ENCODE measurements around the gene FPR2.
"Not testable (repeated sequence)": the region's sequence is repeated elsewhere in the genome, so short reads cannot be mapped to it uniquely, and the experiment has no call there.

FPR2 gene, protein sequence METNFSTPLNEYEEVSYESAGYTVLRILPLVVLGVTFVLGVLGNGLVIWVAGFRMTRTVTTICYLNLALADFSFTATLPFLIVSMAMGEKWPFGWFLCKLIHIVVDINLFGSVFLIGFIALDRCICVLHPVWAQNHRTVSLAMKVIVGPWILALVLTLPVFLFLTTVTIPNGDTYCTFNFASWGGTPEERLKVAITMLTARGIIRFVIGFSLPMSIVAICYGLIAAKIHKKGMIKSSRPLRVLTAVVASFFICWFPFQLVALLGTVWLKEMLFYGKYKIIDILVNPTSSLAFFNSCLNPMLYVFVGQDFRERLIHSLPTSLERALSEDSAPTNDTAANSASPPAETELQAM

DNA sequence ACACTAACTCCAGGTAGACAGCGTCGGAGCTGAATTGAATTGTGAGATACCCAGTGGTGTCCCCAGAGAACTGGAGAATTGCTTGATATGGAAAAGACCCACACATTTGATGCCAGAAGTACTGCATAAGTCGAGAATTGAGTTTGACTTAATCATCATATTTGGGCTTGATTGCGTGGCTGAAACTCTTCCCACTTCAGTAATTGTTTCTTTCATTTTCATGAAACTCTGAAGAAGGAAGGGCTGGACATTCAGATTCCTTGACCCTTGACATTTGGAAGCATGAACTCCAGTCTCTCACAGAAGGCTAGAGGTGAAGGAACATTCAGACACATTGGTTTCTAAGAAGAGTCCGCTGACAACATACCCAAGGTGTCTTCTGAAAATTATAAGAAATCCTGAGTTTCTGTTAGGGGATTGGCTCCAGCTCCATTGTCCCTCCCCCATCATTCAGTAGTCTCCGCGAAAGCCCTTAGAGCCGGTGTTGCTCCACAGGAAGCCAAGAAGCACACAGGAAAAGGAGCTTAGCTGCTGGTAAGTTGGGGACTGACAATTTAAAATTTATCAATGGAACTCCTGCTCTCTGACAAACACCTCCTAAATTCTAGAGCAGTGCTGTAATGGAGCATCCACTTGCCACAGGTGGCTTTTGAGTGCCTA is at the start of gene FPR2:
Gene FPR2 (plus strand): TSS at position 484 of the 660 bp plus-strand sequence. CDS start 7,479 bp downstream, outside the sequence.
- DNase-seq: no peak

DNA sequence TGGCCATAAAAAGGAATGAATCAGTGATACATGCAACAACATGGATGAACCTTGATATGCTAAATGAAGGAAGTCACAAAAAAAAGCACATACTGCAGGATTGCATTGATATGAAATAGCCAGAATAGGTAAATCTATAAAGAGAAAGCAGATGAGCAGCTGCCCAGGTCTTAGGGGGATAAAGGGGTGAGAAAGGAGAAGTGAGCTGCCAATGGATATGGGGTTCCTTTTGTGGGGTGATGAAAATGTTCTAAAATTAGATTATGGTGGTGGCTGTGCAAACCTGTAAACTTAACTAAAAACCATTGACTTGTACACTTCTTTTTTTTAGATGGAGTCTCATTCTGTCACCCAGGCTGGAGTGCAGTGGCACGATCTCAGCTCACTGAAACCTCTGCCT is 49.3 kb upstream of the FPR2 start:
- no peak for DNase-seq

DNA sequence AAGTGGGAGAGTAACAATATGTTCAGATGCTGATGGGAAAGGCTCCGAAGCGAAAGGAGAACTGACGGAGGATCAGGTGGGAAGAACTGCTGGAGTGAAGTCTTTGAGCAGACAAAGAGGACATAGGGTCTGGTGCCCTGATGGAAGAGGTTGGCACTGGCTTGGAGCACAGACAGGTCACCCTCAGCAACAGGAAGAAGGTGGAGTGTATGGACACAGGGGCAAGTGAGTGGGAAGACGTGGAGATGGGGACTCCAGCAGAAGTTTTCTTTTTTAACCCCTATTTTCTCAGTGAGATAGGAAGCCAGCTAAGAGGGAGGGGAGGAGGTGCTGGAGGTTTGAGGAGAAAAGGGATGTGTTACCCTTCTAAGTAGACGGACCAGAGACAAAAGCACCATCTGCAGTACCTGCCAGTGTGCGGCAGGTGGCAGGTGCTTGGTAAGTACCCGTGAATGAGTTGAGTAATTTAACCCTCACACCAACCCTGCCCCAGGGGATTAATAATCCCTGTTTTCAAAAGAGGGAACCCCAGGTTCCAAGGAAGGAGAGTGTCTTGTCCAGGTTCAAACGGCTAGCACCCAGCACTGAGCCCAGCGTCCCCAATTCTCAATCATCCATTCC is 48.4 kb upstream of the FPR2 start:
- DNase-seq: no peak

DNA sequence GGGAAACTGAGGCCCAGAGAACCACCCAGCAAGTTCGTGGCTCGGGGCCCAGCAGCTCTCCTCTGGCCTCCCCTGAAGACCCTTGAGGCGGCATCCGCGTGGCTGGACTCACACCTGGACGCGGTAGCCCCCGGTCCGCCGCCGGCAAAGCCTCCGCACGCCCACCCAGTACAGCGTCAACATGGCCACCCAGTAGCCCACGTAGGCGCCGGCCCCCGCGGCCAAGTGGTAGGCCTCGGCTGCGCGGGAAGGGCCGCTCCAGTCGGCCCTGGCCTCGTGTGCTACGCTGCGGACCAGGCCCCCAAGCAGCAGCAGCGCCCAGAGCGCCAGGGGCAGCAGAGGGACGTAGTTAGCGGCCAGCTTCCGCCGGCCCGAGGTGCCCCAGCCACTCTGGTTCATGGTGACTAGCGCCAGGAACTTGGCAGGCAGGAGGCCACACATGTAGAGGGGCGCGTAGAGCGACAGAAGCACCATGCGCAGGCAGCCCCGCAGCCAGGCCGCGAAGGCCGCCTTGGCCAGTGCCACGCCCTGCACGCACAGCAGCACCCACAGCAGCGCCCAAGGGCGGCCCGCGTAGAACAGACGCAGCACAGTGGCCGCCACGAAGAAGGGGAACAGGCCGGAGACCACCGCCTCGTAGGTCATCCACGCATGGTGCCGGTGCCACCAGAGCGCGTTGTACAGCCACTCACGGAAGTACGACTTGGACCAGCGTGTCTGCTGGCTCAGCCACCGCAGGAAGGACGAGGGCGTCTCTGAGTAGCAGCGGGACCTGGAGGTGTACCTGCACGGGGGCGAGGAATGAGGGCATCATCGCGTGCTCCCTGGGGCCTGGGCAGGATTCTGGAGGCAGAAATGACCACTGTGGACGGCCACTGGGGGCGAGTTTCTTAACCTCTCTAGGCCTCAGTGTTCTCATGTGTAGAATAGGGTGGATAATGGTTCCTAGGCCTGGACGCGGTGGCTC is 47.4 kb upstream of the FPR2 start:
- no peak for DNase-seq

DNA sequence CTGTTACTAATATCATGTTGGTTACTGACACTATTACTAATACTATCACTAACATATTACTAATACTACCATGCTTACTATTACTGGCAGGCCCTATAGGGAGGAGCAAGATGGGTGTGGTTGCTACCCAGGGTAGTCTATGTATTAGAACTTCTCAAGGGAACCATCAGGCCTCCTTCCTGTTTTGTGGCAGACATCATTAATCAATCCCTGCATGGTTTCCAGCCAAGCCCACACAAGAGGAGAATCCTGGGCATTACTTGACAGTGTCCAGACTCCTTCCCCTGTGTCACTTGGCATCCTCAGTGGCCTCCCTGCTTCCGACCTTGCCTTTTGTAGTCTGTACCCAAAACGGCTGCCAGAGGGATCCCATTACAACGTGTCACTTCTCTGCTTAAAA is 46.1 kb upstream of the FPR2 start:
- DNase-seq: no peak

DNA sequence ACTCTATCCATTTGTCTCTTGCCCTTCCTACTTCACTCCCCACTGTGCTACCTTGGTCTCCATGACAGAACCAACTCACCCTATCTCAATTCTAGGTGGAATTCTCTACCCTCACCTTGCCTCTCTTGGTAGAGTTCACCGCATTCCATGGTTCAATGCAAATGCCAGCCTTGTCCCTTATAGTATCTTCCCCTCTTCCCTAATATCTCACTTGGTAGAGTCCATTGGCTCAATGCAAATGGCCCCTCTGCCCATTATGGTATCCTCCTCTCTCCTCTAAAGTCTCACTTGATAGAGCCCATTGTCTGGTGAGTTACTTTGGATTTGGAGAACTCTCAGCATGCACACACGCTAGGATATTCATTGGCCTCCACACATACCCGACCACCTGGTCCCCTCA is 45.1 kb upstream of the FPR2 start:
- DNase-seq: no peak

DNA sequence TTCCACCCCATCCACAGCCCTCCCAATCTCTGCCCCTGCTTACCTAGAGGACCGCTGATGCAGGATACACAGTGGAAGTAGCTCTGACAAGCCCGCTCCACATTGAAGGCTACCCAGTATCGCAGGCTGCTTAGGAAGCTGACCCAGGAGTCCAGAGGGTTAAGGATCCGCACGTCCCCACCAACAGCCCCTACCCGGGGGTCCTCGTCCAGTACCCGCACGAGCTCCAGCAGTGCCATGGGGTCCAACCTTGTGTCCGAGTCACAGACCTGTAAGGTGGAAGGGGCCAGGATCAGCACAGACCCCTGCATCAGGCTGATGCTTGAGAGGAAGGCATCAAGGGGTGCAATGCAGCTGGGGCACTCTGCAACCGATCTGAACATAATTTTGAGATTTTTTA is 44.1 kb upstream of the FPR2 start:
- no peak for DNase-seq

DNA sequence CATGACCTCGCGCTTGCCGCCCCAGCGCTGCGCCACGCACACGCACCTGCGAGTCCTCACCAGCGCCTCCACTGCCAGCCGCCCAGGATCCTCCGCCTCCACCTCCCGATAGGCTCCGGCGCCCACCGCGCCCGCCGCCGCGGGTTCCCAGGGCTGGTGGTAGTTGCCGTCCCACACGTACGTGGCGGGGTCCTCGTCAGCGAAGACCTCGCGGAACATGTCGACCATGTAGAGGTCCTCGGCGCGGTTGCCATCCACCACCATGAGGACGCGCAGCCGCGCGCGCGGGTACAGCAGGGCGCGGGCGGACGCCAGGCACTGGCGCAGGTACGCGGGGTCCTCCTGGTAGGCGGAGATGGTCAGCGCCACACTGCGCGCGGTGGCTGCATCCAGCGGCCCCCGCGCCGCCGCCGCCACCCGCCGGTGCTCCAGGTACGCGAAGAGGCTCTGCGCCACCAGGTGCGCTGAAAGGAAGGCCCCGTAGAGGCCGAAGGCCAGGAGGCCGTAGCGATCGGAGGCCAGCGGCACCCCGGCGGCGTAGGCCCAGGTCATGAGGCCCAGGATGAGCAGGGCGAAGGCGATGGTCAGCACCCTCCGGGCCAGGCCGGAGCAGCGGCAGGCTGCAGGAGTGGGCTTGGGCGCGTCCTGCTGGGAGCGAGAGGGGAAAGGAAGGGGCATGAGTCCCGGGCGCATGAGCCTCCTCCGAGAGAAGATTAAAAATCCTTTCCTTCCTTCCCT is 41.6 kb upstream of the FPR2 start:
- DNase-seq: no peak

DNA sequence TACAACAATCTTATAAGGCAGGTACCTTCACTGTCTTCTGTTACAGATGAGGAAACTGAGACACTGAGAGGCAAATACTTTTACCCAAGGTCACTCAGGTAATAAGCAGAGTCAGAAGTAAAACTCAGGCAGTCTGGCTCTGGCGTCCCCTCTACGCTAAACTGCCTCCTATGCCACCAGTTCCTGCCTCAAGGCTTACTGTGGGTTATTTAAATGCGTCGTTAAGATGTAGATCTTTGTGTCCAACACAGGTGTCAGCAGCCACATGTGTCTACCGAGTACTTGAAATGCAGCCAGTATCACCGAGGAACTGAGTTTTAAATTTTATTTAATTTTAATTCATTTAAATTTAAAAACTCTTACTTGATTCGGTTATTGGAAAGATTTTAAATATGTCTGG is 39.1 kb upstream of the FPR2 start:
- DNase-seq: no peak

DNA sequence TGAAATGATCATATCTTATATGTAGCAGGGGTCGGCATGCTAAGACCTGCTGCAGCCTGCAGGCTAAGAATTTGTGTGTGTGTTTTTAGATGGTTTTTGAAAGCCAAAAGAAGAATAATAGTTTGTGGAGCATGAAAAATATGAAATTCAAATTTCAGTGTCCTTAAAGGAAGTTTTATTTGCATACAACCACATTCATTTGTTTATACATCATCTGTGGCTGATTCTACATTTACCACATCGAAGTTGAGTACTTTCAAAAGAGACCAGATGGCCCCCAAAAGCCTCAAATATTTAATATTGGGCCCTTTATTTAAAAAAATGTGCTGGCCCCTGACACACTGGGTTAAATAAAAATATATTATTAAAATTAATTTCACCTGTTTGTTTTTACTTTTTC is 38.5 kb upstream of the FPR2 start:
- no peak for DNase-seq

DNA sequence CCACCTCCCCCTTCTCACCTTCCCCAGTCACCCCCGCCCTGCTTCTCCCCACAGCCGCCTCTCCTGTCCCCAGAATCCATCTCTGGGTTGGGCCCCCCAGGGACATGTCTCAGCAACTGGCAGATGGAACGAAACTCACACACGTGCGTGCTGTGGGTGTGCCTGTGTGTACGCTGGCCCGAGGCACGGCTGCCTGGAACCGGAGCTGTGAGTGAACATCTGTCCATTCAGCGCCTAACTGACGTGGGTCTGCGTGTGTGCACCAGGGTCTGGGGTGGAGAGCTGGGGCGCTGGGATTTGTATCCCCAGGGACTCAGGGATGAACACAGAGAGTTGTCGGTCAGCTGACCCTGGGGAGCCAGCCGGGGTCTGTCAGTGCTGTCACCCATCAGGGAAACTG is 36.4 kb upstream of the FPR2 start:
- no peak for DNase-seq

DNA sequence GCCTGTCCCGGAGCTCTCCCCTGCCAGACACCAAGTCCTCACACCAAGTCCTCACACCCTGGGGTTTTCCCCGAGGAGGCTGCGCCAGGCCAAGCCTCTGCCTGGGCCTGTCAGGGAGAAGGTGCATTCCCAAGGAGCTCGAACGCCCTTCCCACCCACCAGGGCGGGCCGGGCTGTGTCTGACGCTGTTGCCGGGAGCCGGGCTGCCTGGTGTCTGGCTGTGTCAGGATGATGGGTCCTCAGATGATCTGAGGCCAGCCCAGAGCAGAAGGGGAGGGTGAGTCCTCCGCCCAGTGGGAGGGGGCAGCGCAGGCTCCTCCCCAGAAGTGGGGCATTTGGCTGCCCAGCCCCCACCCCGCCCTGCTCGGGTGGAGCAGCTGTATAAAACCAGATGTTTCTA is 34.9 kb upstream of the FPR2 start:
- no peak for DNase-seq

DNA sequence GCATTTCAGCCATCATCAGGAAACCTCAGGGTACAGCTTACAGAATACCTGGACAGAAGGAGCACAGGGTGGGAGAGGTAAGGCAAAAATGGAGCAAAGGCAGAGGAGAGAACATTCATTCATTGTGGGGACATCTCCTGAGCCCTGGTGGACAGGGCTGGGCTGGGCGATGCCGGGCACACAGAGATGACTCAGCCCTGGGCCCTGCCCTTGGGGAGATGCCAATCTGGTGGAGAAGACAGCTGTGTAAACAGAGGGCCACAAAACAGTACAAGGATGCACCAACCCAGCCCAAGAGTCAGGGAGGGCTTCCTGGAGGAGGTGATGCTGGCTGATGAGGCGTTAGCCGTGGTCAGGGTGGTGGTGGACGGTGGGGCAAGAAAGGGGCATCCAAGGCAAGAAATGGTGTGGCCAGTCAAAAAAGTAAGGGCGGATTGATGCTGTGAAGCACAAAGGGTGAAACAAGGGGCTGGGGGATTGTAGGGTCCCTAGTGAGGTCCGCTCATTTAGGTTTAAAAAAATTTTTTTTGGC is 33.6 kb upstream of the FPR2 start:
- DNase-seq: no peak

DNA sequence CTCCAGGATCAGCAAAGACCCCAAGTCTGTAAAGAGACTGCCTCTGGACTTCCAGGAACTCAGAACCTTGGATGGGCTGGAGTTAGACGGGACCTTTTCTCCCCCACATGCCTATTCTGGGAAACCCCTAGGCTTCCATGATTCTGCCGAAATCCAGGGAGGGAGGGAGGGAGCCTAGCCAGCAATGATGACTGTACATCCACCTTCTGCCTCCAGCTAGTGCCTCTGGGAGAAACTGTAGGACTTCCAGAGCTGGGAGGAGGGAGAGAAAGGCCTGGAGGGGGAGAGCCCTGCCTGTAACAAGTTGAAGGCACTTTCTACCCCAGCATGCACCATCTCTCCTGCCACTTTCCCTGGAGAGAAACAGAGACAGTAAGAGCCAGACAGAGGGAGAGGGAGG is 31.2 kb upstream of the FPR2 start:
- DNase-seq: no peak

DNA sequence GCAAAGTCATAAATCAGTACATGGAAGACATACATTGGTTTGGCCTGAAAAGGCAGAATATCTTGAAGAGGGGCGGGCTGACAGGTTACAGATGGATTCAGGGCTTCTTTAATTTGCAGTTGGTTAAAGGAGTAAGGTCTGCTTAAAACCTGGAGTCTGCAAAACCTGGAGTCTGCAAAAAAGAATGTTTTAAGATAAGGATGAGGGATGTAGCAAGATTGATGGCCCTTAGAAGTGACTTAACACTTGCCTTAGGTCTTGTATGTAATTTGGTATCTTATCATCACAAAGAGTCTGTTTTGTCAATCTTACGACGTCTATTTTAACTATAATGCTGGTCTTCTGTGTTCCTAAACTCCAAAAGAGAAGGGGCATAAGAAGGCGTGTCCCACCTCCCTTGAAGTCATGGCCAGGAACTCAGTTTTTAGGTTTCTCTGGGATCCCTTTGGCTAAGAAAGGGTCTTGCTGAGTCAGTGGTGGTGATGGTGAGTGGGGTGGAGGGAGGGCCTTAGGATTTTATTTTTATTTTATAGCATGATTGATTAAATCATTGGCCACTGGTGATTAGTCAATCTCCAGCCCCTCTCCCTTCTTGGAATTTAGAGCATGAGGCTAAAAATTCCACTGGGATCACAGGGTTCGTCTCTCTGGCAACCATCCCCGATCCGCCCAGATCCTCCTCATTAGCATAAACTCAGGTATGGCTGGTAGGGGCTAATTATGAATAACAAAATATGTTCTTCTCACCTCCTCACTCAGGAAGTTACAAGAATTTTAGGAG is 27.0 kb upstream of the FPR2 start:
- DNase-seq: no peak

DNA sequence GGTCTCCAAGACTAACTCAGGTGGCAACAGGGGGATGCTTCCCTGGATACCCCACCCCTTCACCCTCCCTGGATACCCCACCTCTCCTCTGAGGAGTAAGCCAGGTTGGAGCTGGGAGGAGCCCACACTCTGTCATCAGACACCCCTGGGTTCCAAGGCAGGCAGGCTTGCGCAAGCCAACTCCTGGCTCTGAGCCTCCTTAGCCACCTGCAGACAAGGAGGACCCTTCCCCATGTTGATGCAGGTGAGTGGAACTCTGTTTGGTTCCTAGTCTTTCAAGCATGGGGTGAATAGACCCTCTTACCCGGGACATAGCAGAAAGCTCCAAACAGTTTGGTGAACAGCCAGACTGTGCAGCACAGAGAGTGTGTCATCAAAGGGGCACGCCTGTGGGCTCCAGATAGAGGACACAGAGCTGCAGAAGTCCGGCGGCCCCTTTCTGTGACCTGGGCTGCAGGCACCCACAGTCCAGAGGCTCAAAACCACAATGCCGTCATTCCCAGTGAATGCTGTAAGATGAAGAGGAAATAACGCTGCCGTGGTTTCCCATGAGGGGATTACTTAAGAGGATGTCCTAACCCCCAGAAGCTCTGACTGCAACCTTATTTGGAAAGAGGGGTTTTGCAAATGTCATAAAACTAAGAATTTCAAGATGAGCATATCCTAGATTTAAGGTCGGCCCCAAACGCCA is 25.1 kb upstream of the FPR2 start:
- no peak for DNase-seq

DNA sequence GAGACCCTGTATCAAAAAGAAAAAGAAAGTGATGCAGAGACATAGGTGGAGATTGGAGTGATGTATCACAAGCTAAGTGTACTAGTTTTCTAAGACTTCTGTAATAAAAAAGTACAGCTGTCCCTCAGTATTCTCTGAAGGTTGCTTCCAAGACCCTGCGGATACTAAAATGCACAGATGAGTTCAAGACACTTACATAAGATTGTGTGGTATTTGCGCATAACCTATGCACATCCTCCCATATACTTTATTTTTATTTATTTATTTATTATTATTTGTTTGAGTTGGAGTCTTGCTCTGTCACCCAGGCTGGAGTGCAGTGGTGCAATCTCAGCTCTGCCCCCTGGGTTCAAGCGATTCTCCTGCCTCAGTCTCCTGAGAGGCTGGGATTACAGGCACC is 23.6 kb upstream of the FPR2 start:
- DNase-seq: no peak

DNA sequence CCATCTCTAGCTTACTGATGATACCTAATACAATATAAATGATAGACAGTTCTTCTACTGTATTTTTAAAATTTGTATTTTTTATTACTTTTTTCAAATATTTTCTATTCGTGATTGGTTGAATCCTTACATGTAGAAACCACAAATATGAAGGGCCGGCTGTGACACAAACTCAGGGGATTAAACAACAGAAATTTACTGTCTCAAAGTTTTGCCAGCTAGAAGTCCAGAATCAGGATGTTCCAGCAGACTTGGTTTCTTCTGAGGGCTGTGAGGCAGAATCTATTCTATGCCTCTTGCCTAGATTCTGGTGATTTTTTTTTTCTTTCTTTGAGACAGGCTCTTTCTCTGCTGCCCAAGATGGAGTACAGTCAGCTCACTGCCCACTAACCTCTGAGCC is 23.1 kb upstream of the FPR2 start:
- no peak for DNase-seq

DNA sequence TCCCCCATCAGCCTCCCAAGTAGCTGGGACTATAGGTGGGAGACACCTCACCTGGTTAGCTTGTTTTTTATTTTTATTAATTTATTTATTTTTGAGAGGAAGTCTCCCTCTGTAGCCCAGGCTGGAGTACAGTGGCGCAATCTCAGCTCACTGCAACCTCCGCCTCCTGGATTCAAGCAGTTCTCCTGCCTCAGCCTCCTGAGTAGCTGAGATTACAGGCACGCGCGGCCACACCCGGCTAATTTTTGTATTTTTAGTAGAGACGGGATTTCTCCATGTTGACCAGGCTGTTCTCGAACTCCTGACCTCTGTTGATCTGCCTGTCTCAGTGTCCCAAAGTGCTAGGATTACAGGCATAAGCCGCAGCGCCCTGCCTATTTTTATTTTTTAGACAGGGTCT is 22.5 kb upstream of the FPR2 start:
- not testable (repeated sequence) for DNase-seq

DNA sequence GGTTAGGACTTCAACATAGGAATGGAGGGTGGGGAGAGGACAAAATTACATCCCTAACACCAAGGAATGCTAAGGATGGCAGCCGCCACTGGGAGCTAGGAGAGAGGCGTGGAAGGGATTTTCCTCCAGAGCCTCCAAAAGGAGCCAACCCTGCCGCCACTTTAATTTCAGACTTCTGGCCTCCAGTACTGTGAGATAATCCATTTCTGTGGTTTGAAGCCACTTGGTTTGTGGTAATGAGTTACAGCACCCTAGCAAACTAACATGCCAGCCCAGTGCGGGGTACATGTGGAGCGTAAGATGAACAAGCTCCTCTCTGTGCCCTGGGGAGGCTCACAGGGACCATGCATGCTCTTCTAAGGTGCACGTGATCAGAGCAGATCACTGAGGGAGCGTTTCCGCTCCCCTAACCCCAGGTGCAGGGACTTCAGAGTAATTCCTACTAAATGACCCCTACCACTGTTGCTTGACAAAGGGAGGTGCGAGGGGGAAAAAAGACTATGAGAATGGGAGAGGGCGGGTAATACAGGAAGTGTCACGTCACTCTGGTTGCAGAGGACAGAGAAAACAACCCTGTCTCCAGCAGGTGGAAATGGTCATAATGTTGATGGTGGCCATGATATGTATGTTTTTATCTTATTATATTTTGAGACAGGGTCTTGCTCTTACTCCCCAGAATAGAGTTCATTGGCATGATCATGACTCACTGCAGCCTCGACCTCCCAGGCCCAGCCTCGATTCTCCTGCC is 21.3 kb upstream of the FPR2 start:
- DNase-seq: no peak
